Lung (tissue), 12 donors: ENCODE results near the gene GPATCH3. TPM values are rescaled to one million over a fixed set of nuclear protein-coding genes. Genes with fewer than 3 reads are reported as not detected.

Experiments used
- ATAC-seq: fragments of 200-7000 bp; cut with Tn5 transposase; one replicate; pipeline ENCODE4 v1.9.1; 2020; ENCODE audit warnings: moderate number of reproducible peaks; ENCODE audit not compliant: insufficient read depth, low FRiP score
- DNase-seq, 3 donors: peaks; one replicate each; pipeline ENCODE4 v3.0.0-alpha.2; 2013 to 2017
- H3K27ac ChIP-seq, 2 donors: one replicate each; pipeline ENCODE4 v1.5.1; 2013; ENCODE audit warnings: mild to moderate bottlenecking in 2 of 2, moderate library complexity in 2 of 2, control low read depth in 1 of 2, inconsistent platforms in 1 of 2, low read depth in 1 of 2, low read length in 1 of 2
- H3K27me3 ChIP-seq, 3 donors: one replicate each; pipeline ENCODE4 v1.5.1; 2013; ENCODE audit warnings: low read length in 2 of 3; ENCODE audit not compliant: control insufficient read depth in 3 of 3, insufficient read depth in 3 of 3
- H3K36me3 ChIP-seq, 4 donors: one replicate each; pipeline ENCODE4 v1.5.1; 2013; ENCODE audit warnings: low read length in 4 of 4, mild to moderate bottlenecking in 1 of 4, moderate library complexity in 1 of 4; ENCODE audit not compliant: control insufficient read depth in 4 of 4, insufficient read depth in 4 of 4
- H3K4me1 ChIP-seq, 5 donors: one replicate each; pipeline ENCODE4 v1.5.1; 2013; ENCODE audit warnings: low read length in 5 of 5, mild to moderate bottlenecking in 2 of 5, moderate library complexity in 1 of 5; ENCODE audit not compliant: control insufficient read depth in 5 of 5, insufficient read depth in 5 of 5
- H3K4me3 ChIP-seq: one replicate; pipeline ENCODE4 v1.5.1; 2013; ENCODE audit warnings: mild to moderate bottlenecking, control low read depth, moderate library complexity
- H3K9ac ChIP-seq, 2 donors: one replicate each; pipeline ENCODE4 v1.5.1; 2013; ENCODE audit warnings: low read length in 2 of 2, control low read depth in 1 of 2; ENCODE audit not compliant: insufficient read depth in 1 of 2
- H3K9me3 ChIP-seq, 4 donors: one replicate each; pipeline ENCODE4 v1.5.1; 2013; ENCODE audit warnings: low read length in 3 of 4, mild to moderate bottlenecking in 1 of 4, moderate library complexity in 1 of 4; ENCODE audit not compliant: control insufficient read depth in 4 of 4, insufficient read depth in 3 of 4
- CTCF ChIP-seq: IDR thresholded peaks from 2 replicates; pipeline ENCODE4 v1.5.1; 2012; ENCODE audit warnings: mild to moderate bottlenecking; ENCODE audit errors: control extremely low read depth, extremely low read depth
- WGBS, 2 donors: extraction: QIAGEN DNeasy Blood & Tissue Kit; methylation state at CpG; one replicate each; pipeline ENCODE4 v1.1.7; 2013; 5-methylcytosine and 5-hydroxymethylcytosine counted together
- polyA plus RNA-seq, 2 donors: library from polyadenylated mRNA; stranded (reverse); fragments of 200-250 nt; gene quantifications; one replicate each; pipeline ENCODE4 v1.2.1, GENCODE V29; 2013
- total RNA-seq, 2 donors: library from RNA; depleted of rRNA in 1 of 2; stranded (reverse); fragments of >200 nt in 1 of 2; gene quantifications; one replicate each; pipeline ENCODE4 v1.2.1, GENCODE V29; 2014 to 2021
- donor health status: control.
- donor health status: control.
- donor health status: Bipolar disorder and iron deficiency.
- donor health status: healthy.
- donor health status: DM: yes; HTN: yes; CAD: no.

The GPATCH3 gene
- total and polyA plus RNA-seq, 4 donors: 10.4 to 17.5 (median 14.1) TPM

- 71 to 88% methylated on average over 4 of the region's 4 CpGs for WGBS, 2 donors
- DNase-seq: peak in 1 of 3 donors; percentile 51
- Histone ChIP-seq H3K36me3 (no peaks in the 10 kb centered on the region), H3K27ac (peak overlapping the region in 1 of 2 donors; percentile 42), H3K9ac (no peak overlapping the region), H3K27me3 (peaks cover 0 to 2% (median 0%) of the 10 kb centered on the region in 3 donors), H3K4me1 (peaks cover 0 to 8% (median 0%) of the 10 kb centered on the region in 5 donors), H3K4me3 (no peak overlapping the region), H3K9me3 (no peaks in the 10 kb centered on the region)
- no peak for ATAC-seq
- TF ChIP-seq CTCF: no peak
Observed at GRCh38 chr1:26910343-26911160, 10.3 kb upstream of the GPATCH3 start.

GRCh38 chr1:26909951-26910342 is 9.7 kb upstream of the GPATCH3 start:
- no peaks in the 10 kb centered on the region for H3K9me3 ChIP-seq
- no peak for ATAC-seq
- no peak overlapping the region for H3K9ac ChIP-seq

GRCh38 chr1:26907071-26907917 is 7.0 kb upstream of the GPATCH3 start:
- TF ChIP-seq CTCF: no peak
- DNase-seq: peak in 1 of 3 donors; percentile 3
- H3K27me3 ChIP-seq: peaks cover 0 to 2% (median 0%) of the 10 kb centered on the region in 3 donors
- H3K9ac ChIP-seq: no peak overlapping the region
- no peak overlapping the region for H3K27ac ChIP-seq
- WGBS, 2 donors: 58 to 77% methylated on average over 6 of the region's 6 CpGs
- ATAC-seq: peak; percentile 84
- H3K36me3 ChIP-seq: no peaks in the 10 kb centered on the region
- no peaks in the 10 kb centered on the region for H3K9me3 ChIP-seq
- peaks cover 0 to 6% (median 0%) of the 10 kb centered on the region in 5 donors for H3K4me1 ChIP-seq
- H3K4me3 ChIP-seq: no peak overlapping the region

More at GRCh38 chr1:26909951-26910342, 9.7 kb upstream of the GPATCH3 start:
- DNase-seq: no peak
- Histone ChIP-seq H3K4me1 (peaks cover 0 to 6% (median 0%) of the 10 kb centered on the region in 5 donors), H3K27ac (no peak overlapping the region), H3K27me3 (peaks cover 0 to 2% (median 0%) of the 10 kb centered on the region in 3 donors), H3K4me3 (no peak overlapping the region), H3K36me3 (no peaks in the 10 kb centered on the region)
- WGBS, 2 donors: 77 to 86% methylated on average over 3 of the region's 3 CpGs
- no peak for TF ChIP-seq CTCF
